GM19238 (cell line): ENCODE results near the gene TINAGL1.
A peak's percentile ranks its signal among the peaks of the same experiment; 100 is the strongest.

Experiments used
- DNase-seq: peaks from one replicate; pipeline ENCODE4 v3.0.0; 2011; ENCODE audit warnings: low spot score; ENCODE audit not compliant: insufficient read length

TINAGL1 gene

GRCh38 chr1:31602081-31602480 lies 25.8 kb downstream of the TINAGL1 start:
- no peak for DNase-seq

GRCh38 chr1:31605908-31606427 lies 29.7 kb downstream of the TINAGL1 start:
- DNase-seq, result peak; percentile 74

DNA sequence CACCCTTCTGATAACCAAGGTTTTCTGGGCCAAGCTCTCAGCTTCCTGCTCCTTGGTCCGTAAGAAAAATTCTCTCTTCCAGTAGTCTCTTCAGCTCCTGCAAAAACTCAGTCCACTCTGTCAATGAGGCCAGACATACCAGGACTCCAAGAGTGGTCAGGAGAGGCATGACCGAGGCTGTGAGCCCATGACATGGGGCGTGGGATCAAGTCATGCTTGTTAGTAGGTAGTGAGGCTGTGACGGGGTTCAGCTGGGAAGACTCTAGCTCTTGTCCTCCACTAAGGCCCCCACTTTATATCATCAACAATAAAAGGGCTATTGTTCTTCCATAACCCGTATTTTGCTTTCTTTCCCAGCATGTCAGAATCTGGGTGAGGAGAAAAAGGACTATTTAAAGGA lies 31.0 kb downstream of the TINAGL1 start:
- no peak for DNase-seq

DNA sequence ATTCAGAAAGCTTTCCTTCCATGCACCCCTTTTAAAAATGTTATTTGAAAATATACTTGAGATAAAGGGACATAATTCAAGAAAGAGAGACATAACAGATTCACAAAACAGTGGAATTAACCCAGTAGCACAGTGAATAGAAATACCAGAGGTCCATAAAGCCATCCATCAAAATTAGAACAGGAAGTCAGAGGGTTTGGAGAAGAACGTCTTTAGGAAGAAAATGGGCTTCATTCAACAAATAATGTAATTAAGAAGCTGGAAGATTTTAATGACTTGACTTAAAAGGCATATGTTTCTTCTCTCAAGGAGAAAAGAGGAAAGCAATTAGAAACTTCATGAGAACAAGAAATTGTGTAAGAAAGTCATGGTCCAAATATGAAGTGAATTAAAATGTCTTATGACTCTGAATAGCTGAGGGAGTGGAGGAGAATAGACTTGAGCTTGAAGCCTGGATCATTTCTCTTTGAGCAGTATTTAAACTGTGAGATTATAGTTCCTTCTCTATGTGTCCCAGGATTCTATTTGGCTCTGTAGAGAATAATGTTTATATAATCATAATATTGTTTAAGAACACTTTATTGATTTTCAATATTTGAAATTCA lies 33.3 kb downstream of the TINAGL1 start:
- DNase-seq, result no peak

DNA sequence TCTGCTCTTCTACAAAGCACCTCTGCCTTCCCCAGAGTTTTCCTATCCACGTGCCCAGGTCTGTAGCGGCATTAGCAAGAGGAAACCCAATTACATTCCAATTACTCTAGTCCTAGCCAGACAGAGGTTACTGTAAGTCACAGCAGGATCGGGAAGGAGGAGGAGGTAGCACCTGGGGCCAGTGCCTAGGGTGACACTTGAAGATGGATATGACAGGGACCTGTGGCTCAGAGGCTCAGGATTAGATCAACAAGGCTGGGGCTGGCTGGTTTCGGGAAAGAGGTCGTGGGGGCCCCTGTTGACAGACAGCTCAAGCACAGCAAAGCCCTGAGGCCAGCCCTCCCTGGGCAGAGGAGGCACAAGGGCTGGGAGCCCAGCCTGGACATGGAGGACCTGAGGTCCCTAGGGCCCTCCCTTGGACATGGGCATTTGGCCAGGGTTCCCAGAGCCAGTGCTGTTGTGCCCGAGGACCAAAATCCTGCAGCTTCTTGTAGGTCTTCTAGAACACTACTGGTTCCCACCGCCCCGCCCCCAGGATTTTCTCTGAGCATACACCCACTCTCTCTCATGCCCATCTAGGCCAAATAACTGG lies 38.2 kb downstream of the TINAGL1 start:
- no peak for DNase-seq

DNA sequence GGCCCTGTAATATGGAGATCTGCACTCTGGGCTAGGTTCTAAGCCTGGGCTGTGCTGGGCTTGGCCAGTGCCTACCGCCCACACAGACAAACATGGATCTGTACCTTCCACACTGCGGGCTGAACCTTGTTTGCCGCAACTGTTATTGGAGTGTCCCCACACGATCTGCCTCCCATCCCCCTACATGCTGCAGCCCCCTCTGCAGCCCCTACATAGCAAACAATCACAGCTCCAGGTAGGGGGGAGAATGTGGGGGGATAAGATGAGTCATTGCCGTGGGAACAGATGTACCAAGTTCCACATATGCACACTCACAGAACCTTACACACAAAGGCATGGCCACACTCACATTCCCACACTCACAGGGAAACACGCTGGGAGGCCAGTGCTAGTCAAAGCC lies 39.1 kb downstream of the TINAGL1 start:
- DNase-seq, result no peak

DNA sequence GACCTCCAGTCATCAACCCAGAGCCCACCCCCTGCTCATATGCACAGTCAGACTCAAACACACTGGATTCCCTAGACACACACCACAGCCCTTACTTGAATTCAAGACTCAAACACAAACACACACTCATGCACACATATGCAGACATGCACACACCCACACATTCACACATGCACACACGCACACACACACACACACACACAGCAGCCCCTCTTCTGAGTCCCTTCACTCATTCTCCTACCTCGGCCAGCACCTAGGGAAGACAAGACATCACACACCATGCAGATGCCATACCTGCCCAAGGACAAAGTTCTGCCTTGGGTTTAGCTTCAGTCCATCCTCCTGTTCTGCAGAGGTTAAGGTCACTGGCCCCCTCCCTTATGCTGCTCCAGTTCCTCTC lies 39.6 kb downstream of the TINAGL1 start:
- DNase-seq, result no peak

DNA sequence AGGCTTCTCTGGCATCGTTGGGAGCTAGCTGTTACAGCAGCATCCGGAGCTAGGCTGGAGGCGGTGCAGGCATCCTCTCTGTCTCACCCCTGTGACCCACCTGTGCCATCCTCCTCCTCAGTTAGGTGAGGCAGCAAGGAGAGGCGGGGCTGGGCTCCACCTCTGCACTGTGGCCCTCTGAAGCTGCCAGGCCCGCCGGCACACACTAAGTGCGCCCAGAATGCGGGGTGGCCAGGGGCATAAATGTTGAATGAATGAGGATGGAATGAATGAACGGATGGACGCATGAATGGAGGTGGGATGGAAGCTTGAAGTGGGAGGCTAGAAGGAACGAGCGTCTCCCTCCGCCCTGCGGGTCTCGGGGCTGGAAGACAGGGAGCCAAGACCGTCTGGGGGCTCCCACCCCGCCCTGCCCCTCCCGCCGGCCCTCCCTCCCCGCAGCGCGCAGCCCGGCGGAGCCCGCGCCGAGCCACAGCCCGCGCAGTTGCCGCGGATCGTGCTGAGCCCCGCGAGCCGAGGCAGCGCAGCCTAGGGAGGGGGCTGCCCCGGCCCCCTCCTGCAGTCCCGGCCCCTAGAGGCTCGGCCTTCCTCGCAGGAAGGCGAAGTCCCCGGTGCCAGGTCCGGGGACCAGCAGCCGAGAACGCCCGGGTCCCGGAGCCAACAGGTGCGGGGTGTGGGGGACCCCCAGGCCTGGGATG lies 41.1 kb downstream of the TINAGL1 start, which contains the start of gene HCRTR1:
HCRTR1 (plus strand) TSS at position 472 of the 698 bp plus-strand sequence. CDS start 1,504 bp downstream, outside the sequence.
- no peak for DNase-seq

DNA sequence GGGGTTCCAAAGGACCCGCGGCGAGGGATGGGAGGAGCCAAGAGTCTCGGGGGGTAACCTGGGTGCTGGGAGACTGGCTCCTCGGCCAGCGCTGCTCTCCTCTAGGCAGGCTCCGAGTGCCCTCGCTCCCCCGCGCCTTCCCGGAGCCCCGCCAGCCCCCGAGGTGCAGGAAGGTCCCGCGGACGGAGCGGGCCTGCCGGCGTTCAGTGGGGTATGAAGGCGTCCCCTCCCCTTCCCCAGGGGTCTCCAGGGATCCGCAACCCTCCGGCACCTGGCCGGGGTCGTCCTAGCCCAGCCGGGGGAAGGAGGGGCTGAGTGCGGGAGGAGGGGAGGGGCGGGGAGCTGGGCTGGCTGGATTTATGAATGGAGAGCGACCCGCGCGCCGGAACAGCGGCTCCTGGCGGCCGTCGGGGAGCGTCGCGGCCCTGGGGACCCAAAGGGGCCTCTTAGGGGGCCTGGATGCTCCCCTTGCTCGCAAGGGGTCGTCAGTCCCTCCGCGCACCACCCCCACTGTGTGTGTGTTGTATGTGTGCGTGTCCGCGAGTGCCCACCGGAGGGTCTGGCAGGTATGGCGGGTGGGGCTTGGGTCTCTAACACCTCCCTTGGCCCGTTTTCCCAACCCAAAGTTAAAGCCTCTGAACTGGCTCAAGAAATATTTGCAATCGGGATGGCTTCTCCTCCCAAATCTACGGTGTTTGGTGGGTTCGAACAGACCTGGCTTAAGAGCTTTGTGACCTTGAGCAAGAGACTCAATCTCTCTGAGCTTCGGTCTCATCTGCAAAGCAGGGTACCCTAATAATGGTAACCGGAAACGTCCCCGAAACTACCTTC lies 41.8 kb downstream of the TINAGL1 start:
- peak; percentile 70 for DNase-seq

- no peak for DNase-seq
Observed at GRCh38 chr1:31618916-31619846, 42.9 kb downstream of the TINAGL1 start.

DNA sequence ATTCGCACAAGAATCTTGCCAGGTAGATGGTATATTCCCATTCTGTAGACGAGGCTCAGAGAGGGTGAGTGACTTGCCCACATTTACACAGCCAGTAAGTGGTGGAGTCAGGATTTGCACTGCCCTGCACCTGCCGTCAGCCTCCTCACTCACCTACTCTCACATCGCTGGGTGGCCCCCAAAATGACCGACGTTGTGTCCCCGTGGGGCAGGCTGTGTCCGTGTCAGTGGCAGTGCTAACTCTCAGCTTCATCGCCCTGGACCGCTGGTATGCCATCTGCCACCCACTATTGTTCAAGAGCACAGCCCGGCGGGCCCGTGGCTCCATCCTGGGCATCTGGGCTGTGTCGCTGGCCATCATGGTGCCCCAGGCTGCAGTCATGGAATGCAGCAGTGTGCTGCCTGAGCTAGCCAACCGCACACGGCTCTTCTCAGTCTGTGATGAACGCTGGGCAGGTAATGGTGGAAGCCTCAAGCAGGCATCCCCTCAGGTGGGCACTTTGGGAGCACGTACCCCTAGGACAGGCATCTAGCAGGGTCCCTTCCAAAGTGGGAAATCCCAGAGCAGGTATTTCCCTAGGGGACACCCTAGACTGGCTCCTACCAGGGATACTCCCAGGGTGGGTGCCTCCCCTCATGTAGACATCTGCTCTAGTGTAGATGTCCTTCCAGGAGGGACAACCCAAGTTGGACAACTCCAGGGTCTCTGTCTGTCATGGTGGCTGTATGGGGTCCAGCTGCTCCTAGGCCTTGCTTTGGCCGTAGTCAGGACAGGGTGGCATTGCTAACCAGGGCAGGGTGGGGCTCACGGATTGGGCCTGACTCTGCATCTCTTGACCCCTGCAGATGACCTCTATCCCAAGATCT lies 44.5 kb downstream of the TINAGL1 start:
- no peak for DNase-seq

DNA sequence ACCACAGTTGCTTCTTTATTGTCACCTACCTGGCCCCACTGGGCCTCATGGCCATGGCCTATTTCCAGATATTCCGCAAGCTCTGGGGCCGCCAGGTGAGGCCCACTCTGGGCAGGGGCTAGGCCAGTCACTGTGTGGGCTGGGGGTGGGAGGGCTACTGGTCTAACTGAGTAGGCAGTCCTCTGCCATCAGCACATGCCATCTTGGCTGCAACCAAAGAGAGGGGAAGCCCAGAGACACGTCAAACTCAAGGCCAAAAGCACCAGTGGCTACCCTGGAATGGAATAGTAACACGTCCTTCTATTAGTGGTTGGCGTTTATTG lies 45.1 kb downstream of the TINAGL1 start:
- DNase-seq, result no peak

DNA sequence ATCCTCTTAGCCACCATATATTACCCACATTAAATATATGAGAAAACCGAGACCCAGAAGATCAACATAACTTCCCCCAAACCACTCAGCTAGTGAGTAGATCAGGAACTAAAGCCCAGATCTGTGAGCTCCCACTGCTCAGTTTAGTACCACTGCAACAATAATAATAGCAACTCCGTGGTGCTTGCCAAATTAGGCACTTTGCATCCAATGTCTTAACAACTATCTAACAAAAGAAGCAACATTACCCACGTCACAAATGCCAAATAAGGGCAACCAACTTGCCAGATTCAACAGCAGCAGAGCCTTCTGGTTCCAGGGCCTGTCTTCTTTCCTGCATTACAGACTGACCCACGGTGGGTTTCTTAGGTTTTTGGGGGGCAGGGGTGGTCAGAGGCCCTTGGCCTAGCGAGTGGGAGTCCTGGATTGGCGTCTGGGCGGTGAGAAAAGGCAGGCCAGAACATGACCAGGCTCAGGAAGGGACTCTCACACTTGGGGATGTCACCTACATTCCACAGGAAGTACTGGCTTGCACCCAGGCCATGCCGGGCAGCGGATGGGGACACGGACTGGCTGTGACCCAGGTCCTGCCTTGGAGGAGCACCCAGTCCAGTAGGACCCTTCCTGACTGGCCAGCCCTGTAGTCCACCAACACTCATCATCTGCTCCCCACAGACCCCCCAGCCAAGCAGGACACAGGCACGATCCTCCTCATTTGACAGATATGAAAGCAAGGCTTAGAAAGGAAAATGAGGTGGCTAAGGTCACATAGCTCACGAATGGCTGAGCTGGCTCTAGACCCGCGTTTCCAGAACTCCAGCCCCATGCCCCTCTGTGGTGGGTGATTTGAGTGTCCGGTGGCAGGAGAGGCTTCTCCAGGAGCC lies 45.8 kb downstream of the TINAGL1 start:
- no peak for DNase-seq

DNA sequence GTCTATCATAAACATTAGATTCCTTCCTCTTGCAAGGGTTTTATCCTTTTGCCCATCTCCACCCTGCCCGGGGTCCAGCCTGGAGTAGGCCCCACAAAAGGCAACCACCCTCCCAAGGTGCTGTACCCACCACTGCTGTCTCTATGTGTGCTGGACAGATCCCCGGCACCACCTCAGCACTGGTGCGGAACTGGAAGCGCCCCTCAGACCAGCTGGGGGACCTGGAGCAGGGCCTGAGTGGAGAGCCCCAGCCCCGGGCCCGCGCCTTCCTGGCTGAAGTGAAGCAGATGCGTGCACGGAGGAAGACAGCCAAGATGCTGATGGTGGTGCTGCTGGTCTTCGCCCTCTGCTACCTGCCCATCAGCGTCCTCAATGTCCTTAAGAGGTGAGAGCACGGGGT lies 47.0 kb downstream of the TINAGL1 start:
- no peak for DNase-seq

DNA sequence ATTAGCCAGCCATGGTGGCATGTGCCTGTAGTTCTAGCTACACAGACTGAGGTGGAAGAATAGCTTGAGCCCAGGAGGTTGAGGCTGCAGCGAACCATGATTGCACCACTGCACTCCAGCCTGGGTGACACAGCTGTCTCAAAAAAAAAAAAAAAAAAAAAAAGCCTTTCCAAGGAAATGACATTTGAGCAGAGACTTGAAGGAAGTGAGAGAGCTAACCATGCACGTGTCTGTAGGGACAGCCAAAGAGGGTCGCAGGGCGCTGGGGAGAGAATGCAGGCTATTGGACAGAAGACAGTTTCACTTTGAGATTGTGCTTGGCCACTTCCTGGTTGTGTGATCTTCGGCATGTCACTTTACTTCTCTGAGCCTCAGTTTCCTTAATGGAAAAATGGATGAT lies 48.0 kb downstream of the TINAGL1 start:
- no peak for DNase-seq

DNA sequence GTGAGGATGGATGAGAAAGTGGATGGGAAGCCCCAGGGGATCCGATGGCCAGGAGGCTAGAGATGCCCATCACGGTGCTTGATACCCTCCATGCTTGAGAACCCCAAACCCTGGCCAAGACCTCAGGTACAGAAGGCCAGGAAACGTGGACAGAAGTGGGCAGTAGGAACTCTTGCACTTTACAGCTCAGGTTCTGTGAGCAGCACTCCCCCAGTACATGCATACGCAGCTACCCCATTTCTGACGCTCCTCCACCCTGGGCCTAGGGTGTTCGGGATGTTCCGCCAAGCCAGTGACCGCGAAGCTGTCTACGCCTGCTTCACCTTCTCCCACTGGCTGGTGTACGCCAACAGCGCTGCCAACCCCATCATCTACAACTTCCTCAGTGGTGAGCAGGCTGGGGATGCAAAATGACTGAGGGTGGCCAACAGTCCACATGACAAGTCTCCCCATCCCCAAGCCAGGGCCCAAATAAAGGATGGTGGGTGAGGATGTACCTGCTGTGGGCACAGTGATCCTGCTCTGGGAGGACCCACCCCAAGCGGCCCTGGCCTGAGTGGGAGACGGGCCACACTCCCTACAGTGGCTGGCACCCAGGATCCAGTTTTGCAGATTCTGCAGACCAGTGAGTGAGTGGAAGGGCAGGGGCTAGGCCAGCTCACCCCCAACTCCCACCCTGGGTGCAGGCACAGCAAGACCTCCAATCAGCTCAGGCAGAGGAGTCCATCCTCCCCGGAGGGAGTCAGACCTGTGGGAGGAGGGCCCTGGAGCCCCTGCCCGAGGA lies 48.6 kb downstream of the TINAGL1 start:
- DNase-seq, result no peak

DNA sequence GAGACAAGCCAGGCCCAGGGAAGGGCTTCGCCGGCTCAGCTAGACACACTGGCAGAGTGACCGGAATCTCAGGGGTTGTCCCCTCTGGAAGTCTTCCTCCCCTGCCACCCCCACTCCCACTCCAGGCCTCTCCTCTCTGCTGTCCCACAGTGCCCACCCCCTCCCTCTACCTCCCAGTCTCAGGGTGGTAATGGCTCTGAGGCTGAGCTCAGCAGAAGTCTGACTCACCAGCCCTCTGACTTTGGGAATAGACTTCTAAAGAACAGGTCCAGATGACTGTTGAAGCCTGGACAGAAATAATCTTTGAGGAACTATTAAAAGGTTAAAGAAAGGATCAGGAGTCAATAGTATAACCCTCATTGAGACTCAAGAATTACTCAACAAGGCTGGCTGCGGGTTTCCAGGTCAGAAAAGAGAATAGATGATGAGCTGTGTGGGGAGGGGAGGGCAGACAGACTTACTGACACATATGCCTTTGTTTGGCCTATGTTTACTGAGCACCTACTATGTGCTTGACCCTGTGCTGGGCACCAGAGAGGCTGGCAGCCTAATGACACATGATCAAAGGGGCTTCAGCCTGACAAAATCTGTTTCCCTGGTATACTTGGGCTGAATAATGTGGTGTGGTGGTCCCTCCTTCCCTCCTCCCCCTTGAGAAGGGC lies 49.4 kb downstream of the TINAGL1 start:
- no peak for DNase-seq
